ENCODE results near the gene LRRTM1.

LRRTM1 gene, protein sequence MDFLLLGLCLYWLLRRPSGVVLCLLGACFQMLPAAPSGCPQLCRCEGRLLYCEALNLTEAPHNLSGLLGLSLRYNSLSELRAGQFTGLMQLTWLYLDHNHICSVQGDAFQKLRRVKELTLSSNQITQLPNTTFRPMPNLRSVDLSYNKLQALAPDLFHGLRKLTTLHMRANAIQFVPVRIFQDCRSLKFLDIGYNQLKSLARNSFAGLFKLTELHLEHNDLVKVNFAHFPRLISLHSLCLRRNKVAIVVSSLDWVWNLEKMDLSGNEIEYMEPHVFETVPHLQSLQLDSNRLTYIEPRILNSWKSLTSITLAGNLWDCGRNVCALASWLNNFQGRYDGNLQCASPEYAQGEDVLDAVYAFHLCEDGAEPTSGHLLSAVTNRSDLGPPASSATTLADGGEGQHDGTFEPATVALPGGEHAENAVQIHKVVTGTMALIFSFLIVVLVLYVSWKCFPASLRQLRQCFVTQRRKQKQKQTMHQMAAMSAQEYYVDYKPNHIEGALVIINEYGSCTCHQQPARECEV

DNA sequence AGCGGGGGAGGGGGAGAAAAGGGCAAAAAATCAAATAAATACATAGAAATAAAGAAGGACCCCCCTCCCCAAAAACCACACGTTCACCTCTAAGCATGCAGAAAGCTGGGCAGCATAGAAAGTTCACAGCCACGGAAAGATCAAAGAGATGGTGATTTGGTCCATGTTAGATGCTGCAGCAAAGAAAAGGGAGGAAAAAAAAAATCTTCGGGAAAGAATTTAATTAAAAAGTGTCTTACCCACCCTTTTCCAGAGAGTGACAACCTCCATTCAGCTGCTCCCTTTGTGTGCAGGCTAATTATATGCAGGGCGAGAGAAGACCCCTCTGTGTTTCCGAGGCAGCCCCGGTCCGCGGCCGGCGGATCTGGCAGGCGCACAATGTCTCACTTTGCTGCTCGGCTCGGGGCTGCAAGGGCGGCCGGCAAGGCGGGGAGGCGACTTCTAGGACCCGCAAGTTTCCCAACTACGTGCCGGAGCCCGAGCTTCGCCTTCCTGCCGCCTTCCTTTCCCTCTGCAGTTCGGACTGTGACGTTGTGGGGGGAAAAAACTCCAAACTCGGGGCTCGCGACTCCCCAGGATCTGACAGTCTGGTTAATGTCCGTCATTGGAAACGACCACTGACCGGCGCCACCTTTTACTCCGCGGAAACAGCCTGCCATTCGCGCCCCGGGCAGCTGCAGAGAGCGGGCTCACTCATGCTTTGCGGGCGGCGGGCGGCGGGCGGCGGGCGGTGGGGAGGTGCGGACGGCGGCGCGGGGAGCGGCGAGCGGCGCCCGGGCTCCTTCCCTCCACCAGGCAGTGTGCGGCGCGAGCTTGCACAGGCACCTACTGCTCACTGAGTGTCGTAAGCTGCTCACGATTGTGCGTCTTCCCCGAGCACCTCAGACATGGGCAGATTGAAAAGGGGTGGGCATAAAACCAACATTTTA lies at the start of gene LRRTM1:
Gene LRRTM1, minus strand, starts transcription at position 844 of the 929 bp plus-strand sequence. CDS start 933 bp downstream, outside the sequence.
- DNase-seq, result peak in 2 of 3 experiments; percentile 32

DNA sequence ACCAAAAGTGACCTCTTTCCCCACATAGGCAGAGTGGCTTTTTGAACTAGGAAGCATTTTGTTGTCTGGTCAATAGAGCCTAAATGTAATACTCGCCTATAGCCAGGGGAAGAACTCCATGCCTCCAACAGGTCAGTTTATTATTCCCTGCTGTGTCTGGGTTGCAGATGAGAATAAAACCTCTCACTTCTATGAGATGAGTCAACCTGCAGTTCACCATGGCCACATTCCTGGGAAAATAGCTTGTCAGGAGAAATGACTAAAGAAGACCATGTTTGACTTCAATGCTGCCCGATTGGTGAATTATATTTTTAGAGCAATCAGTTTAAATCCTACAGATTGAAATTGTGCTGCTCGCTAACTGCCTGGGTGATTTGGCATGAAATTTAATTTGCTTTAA lies 46.7 kb upstream of the LRRTM1 start:
- DNase-seq, result no peak

DNA sequence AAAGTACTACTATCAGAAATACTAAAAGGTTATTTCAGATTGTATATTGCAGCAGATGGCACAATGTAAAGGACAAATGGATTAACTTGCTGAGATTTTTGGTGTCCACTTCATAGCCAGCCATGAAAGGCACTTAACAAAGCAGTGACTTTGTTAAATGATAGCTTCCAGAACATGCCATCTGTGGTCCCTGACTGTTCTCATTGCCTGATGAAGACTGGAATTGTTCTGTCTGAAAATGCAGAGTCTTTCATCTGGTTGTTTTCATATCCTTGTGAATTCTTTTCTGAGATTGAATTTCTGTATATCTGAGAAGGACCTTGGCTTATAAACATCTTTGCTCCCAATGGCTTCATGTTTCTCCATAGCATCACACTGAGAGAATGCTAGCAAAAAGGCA lies 44.4 kb upstream of the LRRTM1 start:
- DNase-seq, result no peak

DNA sequence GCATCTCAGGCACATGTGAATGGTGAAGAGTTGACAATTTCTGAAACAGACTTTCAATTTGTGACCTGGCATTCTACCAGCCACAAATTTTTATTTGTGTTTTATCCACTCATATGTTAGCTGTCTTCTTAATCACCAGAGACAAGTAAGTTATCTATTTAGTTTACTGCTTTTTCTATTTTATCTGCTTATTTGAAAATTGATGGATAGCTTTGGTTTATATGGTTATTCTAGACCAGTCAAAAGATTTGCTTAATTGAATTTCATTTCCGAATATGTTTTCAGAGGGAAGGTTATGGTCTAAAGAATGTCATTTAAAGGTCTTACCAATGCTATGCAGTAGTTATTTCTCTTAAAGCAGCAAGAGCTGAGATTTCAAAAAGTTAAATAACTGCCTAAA lies 43.5 kb upstream of the LRRTM1 start:
- no peak for DNase-seq

DNA sequence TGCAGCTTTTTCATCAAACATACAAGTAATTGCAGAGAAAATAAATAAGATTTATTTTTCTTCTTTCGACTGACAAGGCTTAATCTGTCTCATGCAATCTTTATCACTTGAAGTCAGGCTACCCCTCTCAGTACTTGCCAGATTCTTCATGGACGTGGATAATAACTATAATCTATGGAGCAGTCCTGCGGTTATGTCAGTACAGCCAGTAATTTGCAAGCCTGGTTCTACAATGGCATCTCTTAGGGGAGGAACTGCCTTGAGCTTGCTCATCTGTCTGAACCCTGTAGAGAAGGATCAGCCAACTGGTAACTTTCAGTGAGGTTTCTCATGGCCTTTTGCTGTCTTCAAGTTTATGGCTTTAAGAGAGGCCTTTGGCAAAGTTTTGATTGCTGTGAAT lies 35.5 kb upstream of the LRRTM1 start:
- DNase-seq, result no peak

DNA sequence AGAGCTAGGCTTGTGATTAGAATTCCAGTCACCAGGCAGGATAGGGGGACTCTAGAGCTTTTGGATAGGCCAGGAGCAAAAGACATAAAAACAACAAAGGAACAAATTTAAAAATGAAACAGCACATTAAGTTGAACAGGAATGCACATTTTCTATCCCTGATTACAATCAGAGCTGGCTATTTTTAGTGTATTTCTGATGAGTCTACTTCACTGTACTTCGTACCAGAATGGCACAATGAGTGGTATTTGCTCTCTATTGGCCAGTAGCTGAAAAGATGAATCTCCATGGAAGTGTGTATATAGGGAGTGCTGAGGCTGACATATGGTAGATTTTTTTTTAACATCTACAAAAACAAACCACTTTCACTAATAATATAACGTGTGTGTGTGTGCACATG lies 34.2 kb upstream of the LRRTM1 start:
- no peak for DNase-seq

DNA sequence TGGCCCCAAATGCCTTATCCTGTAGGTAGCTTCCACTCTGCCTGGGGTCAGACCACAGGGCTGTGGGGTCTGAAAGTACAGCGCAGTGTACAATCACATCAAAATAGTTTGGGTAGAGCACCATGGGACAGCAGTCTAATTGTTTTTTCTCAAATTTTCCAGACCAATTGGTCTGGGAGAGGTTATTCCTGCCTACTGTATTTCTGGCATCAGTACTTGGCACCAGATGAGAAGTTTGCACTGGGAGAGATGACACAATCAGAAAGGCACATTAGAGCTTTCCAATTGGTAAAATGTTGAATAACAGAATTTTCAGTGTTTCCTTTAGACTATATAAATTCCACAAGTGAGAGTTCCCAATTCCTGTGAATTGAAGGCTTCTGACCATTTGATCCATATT lies 30.9 kb upstream of the LRRTM1 start:
- no peak for DNase-seq

DNA sequence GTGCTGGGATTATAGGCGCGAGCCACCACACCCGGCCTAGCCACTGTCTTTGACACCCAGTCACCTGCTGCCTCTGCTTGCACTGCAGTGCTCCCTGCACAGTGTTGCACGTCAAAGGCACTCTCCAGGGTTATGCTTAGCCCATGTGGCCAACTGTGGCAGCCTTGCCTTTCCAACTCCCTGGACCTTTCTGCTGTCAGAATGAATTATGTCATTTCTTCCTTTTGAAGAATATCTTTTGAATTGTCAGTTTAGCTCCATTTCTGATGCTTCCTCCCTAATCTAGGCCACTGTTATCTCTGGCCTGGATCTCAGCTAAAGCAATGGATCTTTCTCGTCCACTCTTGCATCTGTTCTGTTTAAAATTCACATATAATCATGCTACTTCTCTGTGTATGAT lies 29.3 kb upstream of the LRRTM1 start:
- DNase-seq, result no peak

DNA sequence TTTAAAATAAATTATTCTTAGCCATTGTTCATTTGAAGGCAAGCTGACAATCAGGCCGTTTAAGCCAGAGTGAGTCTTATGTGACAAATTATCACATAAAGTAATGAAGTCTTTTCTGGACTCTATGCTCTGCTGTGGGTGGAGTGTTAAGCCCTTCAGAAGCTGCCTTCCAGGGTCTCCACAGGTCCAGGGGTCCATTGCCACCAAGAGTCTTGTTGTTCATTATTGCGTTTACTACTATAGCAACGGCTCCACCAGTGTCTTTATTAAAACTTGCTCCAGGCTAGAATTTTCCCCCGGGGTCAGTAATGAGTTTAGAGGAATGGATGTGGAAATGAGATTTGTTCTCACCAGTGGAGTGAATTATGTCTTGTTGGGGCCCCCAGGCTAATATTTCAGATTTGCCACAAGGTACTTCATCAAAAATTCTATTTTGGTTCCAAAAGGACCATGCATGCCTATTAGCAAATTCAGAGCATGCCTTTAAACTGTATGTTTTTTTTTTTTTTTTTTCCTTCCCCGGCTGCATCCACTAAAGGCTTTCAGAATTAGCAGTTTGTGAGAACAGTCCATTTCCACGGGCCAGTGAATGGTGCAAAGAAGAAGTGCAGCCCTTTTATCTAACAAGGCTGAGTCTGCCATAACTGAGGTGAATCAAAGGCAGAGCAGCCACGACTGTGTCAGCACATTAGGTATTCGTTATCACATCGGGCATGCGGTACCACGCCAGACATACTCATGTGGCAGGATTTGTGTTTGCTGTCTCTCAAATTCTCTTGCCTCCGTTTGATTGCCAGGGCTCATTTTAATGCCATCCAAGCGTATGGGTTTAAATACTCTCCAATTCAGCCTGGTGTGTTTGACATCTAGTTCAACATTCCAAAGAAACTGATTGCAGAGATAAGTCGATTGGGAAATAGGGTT lies 26.2 kb upstream of the LRRTM1 start:
- no peak for DNase-seq

DNA sequence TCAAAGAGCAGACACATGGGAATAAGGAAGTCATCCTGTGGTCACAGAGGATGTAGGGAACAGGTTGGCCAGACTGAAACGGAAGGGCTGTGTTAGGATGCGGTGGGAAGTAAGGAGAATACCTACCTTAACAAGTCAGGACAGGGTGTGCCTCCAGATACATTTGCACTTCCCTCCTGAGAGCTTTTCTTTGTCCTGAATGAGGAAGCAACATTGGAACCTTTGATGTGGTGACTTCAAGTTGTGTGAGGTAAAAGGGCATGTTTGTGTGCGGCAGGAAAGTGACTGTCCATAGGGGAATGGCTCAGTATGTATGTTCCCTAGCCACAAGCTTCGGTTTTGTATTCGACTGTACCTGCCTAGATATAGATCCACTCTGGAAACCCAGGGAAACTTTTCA lies 24.9 kb upstream of the LRRTM1 start:
- DNase-seq, result no peak

DNA sequence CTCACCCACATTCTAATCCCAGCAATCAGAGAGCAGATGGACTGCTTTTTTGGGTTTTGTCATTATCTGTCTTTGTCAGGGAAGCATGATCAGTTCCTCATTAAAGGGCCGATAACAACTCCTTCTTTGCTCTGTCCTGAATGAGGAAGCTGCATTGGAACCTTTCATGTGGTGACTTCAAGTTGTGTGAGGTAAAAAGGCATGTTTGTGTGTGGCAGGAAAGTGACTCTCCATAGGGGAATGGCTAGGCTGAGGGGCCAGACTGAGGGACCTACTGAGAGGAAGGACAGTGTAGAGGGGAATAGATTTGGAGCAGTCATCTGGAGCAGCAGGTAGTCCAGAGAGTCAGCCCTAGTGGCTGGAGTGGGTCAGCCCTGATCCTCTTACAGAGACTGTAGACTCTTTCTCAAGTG lies 23.6 kb upstream of the LRRTM1 start:
- DNase-seq, result no peak

DNA sequence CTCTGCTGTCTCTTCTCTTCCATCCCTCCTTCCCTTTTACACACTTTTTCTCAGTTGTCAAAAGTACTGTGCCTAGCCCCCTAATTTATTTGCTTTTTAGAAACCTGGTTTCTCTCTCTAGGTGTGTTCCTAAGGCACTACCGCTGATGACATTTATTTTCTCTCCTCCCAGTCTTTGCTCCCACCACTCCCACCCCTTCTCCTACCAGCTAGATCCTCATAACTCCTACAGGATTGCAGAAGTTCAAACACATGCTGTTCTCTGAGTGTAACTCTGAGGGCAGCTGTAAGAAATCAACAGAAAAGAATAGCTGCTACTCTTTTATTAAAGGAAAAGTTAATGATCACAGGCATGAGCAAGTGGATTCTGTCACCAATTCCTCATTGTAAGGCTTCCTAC lies 22.3 kb upstream of the LRRTM1 start:
- no peak for DNase-seq

DNA sequence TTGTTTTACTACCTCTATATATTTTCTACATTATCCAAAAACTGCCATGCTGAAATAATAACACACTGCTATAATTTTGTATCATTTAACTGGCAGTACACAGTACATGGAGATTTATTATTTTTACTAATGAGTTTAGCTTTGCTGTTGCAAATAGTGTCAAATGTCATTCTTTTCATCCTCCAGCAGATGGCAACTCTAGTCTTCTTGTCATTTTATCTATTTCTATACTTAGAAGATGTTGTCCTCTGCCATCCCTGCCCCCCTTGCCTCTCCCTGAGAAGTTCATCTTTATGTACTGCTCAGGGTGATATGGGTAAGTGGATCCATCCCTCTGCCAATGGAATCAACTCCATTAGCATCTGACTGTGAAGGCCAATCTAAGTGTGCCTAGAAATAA lies 21.7 kb upstream of the LRRTM1 start:
- DNase-seq, result peak in 2 of 3 experiments; percentile 20 to 25

DNA sequence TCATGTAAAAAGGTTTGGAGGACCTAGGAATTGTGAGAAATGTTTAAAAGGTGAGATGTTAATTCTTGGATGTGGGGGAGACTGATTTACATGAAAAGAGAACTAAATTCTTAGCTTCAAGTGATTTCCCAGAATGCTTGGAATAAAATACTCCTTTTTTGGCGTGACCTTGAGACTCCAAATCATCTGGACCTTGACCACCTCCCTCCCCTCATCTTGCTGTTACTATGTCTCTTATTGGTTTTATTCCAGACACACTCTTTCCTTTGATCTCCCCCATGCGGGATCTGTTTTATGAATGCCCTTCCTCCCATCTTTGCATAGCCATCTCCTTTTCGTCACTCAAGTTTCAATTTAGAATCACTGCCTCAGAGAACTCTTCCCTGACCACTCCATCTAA lies 20.0 kb upstream of the LRRTM1 start:
- no peak for DNase-seq

DNA sequence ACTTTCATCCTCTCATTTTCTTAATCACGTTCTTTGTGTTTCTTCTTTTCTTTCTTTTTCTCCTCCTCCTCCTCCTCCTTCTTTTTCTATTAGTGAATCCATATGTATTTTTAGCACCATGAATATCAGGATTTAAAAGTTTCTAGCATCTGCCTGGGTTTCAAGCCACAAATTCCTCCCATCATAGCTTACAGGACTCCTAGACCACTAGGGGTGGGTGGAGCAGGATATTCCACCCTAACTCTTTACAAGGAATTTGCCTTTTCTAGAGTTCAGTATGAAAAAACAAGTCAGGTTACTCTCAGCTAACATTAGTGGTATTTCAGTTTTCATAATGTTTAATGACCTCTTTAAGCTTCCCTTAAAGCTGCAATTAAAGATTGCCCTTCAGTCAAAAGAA lies 19.1 kb upstream of the LRRTM1 start:
- no peak for DNase-seq

DNA sequence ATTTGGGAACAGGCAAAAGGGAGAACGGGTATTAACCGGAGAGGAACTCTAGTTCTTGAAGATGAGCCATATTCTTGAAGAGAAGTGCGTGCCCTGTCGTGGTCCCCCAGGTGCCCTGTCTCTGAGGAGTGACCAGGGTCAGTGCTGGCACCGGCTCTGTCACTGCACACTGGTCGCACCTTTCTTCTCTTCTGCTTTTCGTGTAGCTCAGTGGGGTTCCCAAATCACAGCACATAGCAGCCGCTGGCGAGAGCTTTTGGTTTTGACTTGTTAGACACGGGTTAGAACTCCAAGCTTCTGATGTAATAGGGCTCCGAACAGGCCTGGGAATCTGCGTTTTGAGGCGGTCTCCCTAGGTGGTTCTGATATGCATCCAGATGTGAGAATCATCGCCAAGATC lies 18.4 kb upstream of the LRRTM1 start:
- DNase-seq, result no peak

DNA sequence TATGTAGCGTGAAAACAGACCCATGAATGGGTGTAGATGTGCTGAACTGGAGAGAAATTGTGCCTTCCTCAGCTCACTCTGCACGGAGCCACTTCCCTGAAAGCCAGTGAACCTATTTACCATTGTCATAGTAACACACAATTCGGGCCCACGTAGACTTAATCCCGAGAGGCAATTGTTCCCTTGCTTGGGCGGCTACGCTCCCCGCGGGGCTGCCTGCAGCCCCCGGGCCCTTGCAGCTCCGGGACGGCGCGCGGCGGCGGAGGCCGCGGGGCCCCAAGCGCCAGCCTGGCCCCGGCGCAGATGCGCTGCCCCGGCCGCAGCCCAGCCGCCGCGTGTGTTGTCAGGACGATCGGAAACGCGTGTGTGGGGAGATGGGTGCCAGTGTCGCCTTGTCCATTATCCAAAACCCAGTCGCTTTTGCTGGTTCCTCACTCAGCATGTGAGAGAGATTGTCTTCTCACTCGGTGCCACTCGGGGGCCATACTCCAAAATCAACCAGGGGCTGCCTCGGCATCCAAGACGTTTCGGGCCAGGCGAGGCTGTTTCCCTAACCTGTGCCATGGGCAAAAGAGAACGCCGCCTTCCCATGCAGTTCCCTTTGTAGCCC lies 17.9 kb upstream of the LRRTM1 start:
- DNase-seq, result peak in 1 of 3 experiments; percentile 0

DNA sequence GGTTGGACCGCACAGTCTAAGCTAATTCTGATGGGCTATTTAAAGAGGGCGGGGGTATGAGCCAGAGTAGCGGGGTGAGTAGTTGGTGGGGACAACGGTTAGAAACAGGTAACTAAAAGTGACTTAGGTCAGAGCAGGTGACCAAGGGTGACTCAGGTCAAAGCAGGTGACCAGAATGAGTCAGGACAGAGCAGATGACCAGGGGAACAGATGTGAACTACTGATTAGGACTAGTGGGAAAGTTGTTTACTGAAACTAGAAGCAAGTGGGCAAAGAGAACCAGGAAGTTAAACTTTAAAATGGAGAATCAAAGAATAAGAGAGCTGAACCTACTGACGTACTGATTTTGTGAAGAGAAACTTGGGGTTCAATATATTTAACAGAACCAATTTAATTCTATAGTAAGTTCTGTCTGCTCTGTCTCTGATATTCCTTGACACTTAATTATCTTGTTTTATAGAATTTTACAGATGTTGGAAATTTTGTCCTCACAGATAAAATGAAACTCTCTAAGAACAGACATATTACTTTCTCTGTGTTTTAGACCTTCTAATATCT lies 7.8 kb upstream of the LRRTM1 start:
- DNase-seq, result no peak

DNA sequence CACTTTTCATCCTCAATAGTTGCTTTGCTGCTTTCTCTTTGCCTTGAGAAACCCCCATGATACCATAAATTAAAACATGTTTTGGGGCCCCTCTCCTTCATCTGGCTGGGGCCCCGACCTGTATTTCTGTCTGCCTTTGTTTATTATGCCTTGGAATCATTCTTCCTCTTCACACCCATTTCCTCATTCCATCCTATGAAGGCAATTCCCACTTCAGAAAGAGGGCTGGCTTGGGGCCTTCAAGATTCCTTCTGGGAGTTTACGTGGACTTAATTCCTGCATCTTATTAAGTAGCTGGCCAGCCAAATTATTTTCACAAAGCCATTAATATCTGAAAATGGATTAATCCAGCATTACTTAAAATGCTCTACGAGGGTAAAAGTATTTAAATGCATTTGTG lies 6.8 kb upstream of the LRRTM1 start:
- DNase-seq, result no peak

DNA sequence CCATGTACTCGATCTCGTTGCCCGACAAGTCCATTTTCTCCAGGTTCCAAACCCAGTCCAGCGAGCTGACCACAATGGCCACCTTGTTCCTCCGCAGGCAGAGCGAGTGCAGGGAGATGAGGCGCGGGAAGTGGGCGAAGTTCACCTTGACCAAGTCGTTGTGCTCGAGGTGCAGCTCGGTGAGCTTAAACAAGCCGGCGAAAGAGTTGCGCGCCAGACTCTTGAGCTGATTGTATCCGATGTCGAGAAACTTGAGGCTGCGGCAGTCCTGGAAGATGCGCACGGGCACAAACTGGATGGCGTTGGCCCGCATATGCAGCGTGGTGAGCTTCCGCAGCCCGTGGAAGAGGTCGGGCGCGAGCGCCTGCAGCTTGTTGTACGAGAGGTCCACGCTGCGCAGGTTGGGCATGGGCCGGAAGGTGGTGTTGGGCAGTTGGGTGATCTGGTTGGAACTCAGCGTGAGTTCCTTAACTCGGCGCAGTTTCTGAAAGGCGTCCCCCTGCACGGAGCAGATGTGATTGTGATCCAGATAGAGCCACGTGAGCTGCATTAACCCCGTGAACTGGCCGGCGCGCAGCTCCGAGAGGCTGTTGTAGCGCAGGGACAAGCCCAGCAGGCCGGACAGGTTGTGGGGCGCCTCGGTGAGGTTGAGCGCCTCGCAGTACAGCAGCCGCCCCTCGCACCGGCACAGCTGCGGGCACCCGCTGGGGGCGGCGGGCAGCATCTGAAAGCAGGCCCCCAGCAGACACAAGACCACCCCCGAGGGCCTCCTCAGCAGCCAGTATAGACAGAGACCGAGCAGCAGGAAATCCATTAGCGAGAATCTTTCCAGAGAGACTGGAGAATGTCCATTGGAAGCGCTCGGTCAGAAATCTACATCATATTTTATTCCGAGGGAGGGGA lies 1.3 kb downstream of the LRRTM1 start:
- no peak for DNase-seq
